Epithelial cell of esophagus (primary cell): ENCODE results near the gene SH2D1A.

ENCODE experiments used
- DNase-seq: peaks from one replicate; pipeline ENCODE4 v3.0.0; 2010; ENCODE audit warnings: low read depth
- H3K4me3 ChIP-seq: 2 replicates; pipeline ENCODE4 v1.5.1; 2011; ENCODE audit warnings: mild to moderate bottlenecking, low read length, control low read depth
- TF ChIP-seq, protein P1 (sequence below): IDR thresholded peaks from 2 replicates; pipeline ENCODE4 v1.5.1; 2011; ENCODE audit warnings: low read depth, mild to moderate bottlenecking, low read length, control low read depth, inconsistent platforms; ENCODE audit not compliant: insufficient read depth; ENCODE audit errors: missing control alignments

The SH2D1A gene

DNA sequence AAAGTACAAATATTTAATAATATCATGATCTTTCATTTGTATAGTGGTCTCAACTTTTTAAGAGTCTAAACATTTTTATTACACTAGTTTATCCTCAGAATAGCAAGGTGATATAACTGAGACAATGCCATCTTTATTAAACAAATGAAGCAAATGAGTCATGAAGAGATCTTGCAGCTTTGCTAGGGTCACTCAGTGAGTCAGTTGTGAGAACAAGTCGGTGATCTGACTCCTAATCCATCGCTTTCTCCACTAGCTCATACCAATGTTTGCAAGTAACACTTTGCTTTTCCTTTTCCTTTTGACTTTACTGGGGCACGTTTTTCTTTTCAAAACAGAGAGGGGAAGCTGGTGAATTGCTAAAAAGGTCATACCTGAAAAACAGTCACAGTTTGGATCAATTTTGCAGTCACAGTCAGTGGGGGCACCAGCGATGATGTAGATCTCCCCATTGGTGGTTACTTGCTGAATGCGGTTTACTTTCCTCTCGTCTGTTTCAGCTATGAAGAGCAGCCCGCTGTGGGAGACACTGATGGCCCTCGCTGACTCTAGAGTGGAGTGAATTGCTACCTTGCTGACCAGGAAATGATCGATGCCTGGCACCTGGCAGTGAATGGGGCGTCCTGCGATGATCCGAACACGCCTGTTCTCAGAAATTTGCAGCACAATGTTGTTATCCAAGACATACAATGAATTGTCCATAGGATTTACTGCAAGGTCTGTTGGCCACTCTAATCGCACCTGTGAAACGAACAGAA is 75.7 kb downstream of the SH2D1A start:
- H3K4me3 ChIP-seq, result no peak overlapping the region
- DNase-seq, result peak; percentile 71
- TF ChIP-seq, protein P1, sequence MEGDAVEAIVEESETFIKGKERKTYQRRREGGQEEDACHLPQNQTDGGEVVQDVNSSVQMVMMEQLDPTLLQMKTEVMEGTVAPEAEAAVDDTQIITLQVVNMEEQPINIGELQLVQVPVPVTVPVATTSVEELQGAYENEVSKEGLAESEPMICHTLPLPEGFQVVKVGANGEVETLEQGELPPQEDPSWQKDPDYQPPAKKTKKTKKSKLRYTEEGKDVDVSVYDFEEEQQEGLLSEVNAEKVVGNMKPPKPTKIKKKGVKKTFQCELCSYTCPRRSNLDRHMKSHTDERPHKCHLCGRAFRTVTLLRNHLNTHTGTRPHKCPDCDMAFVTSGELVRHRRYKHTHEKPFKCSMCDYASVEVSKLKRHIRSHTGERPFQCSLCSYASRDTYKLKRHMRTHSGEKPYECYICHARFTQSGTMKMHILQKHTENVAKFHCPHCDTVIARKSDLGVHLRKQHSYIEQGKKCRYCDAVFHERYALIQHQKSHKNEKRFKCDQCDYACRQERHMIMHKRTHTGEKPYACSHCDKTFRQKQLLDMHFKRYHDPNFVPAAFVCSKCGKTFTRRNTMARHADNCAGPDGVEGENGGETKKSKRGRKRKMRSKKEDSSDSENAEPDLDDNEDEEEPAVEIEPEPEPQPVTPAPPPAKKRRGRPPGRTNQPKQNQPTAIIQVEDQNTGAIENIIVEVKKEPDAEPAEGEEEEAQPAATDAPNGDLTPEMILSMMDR, result no peak
